Measurements from ENCODE around the gene NAT9.

NAT9 gene

DNA sequence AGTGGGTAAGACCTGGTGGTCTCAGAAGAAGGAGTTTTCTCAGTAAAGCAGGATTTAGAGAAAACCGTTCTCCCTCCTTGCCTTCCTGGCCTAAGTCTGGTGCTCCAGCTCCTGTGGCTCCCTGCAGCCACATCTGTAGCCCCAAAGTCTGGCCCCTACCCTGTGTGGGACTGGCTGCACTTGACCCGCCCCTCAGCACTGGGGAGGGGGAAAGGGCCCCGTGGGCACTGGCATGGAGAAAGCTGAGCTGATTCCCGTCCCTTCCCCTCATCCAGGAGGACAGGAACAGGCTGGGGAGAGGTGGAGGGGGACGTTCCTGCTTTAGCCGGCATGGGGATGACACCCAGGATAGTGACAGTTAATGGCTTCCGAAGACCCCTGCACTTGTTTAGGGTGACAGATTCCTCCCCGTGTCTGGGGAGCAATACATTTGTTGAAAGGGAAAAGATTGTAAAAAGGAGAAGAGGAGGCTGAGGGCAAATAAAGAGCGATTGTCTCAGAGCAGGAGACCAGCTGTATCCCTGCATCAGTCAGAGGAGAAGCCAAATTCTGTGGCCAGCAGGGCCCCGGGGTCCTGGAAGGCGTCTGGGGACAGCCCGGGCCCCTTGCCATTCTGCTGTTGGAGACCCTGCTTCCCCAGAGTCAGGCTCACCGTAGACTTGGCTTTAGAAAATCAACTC is 45.6 kb upstream of the NAT9 start:
- no peaks in the 10 kb centered on the region for H3K9me3 ChIP-seq (ENCODE audit: control insufficient read depth, insufficient read depth, low read depth, low read length)
- no peak overlapping the region for H3K27ac ChIP-seq (ENCODE audit: extremely low read depth, low read depth, low read length)
- TF ChIP-seq ZNF585B (tag by site-specific recombination; IDR thresholded peaks at IDR 0.05) (no peak), ZNF10 (tag by site-specific recombination; IDR thresholded peaks at IDR 0.05) (no peak), YY2 (tag by site-specific recombination; IDR thresholded peaks at IDR 0.05) (no peak), YY1 (tag by site-specific recombination; IDR thresholded peaks at IDR 0.05) (no peak), ZNF792 (tag by site-specific recombination; IDR thresholded peaks at IDR 0.05) (no peak), ZFP69B (tag by site-specific recombination; IDR thresholded peaks at IDR 0.05) (no peak), ZNF19 (tag by site-specific recombination; IDR thresholded peaks at IDR 0.05; ENCODE audit: low read depth) (no peak), ZNF639 (tag by site-specific recombination; IDR thresholded peaks at IDR 0.05) (no peak), ZNF169 (tag by site-specific recombination; IDR thresholded peaks at IDR 0.05) (no peak), ZNF239 (tag by site-specific recombination; IDR thresholded peaks at IDR 0.05) (no peak)
- TF ChIP-seq, protein P1, sequence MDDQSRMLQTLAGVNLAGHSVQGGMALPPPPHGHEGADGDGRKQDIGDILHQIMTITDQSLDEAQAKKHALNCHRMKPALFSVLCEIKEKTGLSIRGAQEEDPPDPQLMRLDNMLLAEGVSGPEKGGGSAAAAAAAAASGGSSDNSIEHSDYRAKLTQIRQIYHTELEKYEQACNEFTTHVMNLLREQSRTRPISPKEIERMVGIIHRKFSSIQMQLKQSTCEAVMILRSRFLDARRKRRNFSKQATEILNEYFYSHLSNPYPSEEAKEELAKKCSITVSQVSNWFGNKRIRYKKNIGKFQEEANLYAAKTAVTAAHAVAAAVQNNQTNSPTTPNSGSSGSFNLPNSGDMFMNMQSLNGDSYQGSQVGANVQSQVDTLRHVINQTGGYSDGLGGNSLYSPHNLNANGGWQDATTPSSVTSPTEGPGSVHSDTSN (CRISPR knock-in tag; IDR thresholded peaks at IDR 0.05) = no peak
- H3K4me1 ChIP-seq (ENCODE audit: control insufficient read depth, insufficient read depth, low read length) = no peaks in the 10 kb centered on the region
- H3K36me3 ChIP-seq (ENCODE audit: control insufficient read depth in 2 of 2, insufficient read depth in 1 of 2, low read length in 2 of 2) = peaks cover 0 to 54% of the 10 kb centered on the region in 2 experiments; a peak in 1 of 3 replicates
- ChIA-PET POLR2A (no interaction called here), CTCF (interaction anchor here (1.0 to 1.7 kb wide), 2 partner anchors 30 to 40 kb away, joined by 4 to 13 read pairs; no protein-coding TSS in a partner anchor)
- H3K4me3 ChIP-seq (ENCODE audit: low read depth, low read length) = no peak overlapping the region

DNA sequence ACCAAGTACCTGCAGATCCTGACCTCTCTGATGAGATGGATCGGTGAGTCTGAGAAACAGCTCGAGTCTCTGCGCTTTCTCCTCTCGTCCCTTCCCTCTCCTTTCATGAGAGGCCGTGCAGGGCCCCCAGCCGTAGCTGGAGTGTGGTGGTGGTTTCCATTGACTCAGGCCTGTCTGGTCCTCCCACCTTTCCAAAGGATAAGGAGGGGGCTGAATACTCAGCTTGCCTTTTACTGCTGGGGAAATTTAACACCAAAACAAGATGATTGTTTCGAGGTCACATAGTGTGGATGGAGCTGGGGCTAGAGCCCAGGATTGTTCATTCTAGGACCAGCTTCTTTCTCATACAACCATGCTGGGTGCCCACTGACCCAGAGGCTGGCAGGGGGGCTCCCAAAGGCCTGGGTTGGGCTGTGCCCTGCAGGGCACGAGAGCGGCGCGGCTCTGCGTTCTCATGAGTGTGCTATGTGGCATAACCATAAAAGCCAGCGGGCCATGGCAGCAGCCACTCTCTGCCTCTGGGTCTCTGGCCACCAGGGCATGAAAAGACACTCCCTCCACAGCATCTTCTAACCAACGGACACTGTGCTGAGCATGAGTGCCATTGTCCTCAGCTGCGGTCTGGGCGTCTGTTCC is 43.8 kb upstream of the NAT9 start:
- no peak overlapping the region for H3K27ac ChIP-seq (ENCODE audit: extremely low read depth, low read depth, low read length)
- ChIA-PET CTCF (interaction anchor here (0.6 to 1.0 kb wide), 2 partner anchors 9 to 48 kb away, joined by 3 to 5 read pairs; no protein-coding TSS in a partner anchor), POLR2A (no interaction called here)
- no peaks in the 10 kb centered on the region for H3K4me1 ChIP-seq (ENCODE audit: control insufficient read depth, insufficient read depth, low read length)
- peaks cover 0 to 46% of the 10 kb centered on the region in 2 experiments; a peak in 1 of 3 replicates for H3K36me3 ChIP-seq (ENCODE audit: control insufficient read depth in 2 of 2, insufficient read depth in 1 of 2, low read length in 2 of 2)
- no peaks in the 10 kb centered on the region for H3K9me3 ChIP-seq (ENCODE audit: control insufficient read depth, insufficient read depth, low read depth, low read length)
- no peak overlapping the region for H3K4me3 ChIP-seq (ENCODE audit: low read depth, low read length)
- TF ChIP-seq ZNF596 (tag by site-specific recombination; IDR thresholded peaks at IDR 0.05) (no peak), ZNF239 (tag by site-specific recombination; IDR thresholded peaks at IDR 0.05) (no peak), ZNF707 (tag by site-specific recombination; IDR thresholded peaks at IDR 0.05) (no peak), TSHZ1 (tag by site-specific recombination; IDR thresholded peaks at IDR 0.05; ENCODE audit: borderline replicate concordance) (no peak), ZNF449 (tag by site-specific recombination; IDR thresholded peaks at IDR 0.05) (no peak), ZNF624 (tag by site-specific recombination; IDR thresholded peaks at IDR 0.05) (no peak), MZF1 (tag by site-specific recombination; IDR thresholded peaks at IDR 0.05; ENCODE audit: borderline replicate concordance) (no peak), ZNF433 (tag by site-specific recombination; IDR thresholded peaks at IDR 0.05; ENCODE audit: low read depth) (no peak), TRIM28 (IDR thresholded peaks at IDR 0.05; ENCODE audit: borderline replicate concordance, low read length) (no peak), ZNF248 (tag by site-specific recombination; IDR thresholded peaks at IDR 0.05) (no peak), ZNF121 (tag by site-specific recombination; IDR thresholded peaks at IDR 0.05) (no peak), ZNF266 (tag by site-specific recombination; IDR thresholded peaks at IDR 0.05; ENCODE audit: low read depth) (no peak)
- TF ChIP-seq, protein P2, sequence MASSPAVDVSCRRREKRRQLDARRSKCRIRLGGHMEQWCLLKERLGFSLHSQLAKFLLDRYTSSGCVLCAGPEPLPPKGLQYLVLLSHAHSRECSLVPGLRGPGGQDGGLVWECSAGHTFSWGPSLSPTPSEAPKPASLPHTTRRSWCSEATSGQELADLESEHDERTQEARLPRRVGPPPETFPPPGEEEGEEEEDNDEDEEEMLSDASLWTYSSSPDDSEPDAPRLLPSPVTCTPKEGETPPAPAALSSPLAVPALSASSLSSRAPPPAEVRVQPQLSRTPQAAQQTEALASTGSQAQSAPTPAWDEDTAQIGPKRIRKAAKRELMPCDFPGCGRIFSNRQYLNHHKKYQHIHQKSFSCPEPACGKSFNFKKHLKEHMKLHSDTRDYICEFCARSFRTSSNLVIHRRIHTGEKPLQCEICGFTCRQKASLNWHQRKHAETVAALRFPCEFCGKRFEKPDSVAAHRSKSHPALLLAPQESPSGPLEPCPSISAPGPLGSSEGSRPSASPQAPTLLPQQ (tag by site-specific recombination; IDR thresholded peaks at IDR 0.05) = no peak
- TF ChIP-seq, protein P3, sequence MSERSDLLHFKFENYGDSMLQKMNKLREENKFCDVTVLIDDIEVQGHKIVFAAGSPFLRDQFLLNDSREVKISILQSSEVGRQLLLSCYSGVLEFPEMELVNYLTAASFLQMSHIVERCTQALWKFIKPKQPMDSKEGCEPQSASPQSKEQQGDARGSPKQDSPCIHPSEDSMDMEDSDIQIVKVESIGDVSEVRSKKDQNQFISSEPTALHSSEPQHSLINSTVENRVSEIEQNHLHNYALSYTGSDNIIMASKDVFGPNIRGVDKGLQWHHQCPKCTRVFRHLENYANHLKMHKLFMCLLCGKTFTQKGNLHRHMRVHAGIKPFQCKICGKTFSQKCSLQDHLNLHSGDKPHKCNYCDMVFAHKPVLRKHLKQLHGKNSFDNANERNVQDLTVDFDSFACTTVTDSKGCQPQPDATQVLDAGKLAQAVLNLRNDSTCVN (tag by site-specific recombination; optimal IDR thresholded peaks at IDR 0.05) = no peak
